LNCAP (cell line): Measurements from ENCODE around the gene MYH9.

ENCODE experiments used
- CTCF ChIP-seq: fragments of 450-650 bp; IDR thresholded peaks from 2 replicates; pipeline ENCODE4 v1.5.1; 2017; ENCODE audit warnings: mild to moderate bottlenecking

The MYH9 gene

GRCh38 chr22:36395055-36395849 is 7.5 kb upstream of the MYH9 start:
- TF ChIP-seq CTCF: no peak

- TF ChIP-seq CTCF: no peak
Observed at GRCh38 chr22:36391638-36392037, 3.9 kb upstream of the MYH9 start.

GRCh38 chr22:36387709-36387958 is 133 bp downstream of the MYH9 start:
- TF ChIP-seq CTCF: no peak

GRCh38 chr22:36386900-36387708 is 663 bp downstream of the MYH9 start:
- no peak for TF ChIP-seq CTCF

GRCh38 chr22:36386351-36386899 is 1.3 kb downstream of the MYH9 start:
- TF ChIP-seq CTCF: no peak

GRCh38 chr22:36385491-36386350 is 2.0 kb downstream of the MYH9 start:
- TF ChIP-seq CTCF: no peak

GRCh38 chr22:36384766-36385481 is 2.8 kb downstream of the MYH9 start:
- no peak for TF ChIP-seq CTCF
